Limb (tissue), 2 donors: Measurements from ENCODE around the gene EPC1.
"Not testable (repeated sequence)": the region's sequence is repeated elsewhere in the genome, so short reads cannot be mapped to it uniquely, and the experiment has no call there.

Source experiments
- DNase-seq, 2 donors: peaks; one replicate each; pipeline ENCODE4 v3.0.0-alpha.2; 2016; ENCODE audit errors: extremely low spot score in 2 of 2

Gene EPC1

DNA sequence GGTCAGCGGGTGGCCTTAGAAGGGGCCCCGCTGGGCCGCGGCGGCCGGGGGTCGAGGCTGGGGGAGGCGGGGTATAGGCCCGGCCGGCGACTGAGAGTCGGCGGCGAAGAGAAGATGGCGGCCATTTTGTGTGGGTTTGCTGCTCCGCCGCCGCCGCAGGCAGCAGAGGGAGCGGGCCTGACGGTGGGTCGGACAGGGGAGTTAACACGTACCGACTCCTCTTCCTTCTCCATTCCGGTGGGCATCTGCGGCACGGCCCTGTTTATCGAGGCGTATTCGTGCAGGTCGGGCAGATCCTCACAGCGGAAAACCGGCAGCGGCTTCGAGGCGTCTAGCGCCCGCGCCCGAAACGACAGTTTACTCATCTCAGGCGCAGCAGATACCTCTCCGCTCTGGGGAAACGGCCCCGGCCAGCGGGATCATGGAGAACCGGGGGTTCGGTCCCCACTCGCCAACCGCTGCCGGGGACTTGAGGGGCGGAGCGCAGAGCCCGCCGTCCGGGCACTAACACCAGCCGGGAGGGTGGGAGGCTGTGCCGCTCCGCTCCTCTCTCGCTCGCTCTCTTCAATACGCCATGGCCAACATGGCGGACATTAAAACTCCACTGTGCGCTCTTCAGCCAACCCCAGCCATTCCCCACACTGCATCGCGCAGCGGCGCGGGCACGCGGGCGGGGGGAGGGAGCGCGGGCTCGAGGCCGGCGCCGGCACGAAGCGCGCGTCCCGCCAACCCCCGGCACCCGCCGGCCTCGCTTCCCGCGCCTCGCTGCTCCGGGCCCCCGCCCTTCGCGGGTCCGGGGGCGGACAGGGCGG, at the start of gene EPC1:
TSS of gene EPC1 (minus strand) at position 608 of the 812 bp plus-strand sequence. CDS start at position 365, 243 bp downstream.
- peak; percentile 94 to 95 for DNase-seq

- DNase-seq: peak in 1 of 2 donors; percentile 14
Measured at GRCh38 chr10:32393911-32394310, 47.0 kb upstream of the EPC1 start.

GRCh38 chr10:32392284-32392683, 45.3 kb upstream of the EPC1 start:
- DNase-seq: not testable (repeated sequence)

GRCh38 chr10:32390193-32390592, 43.2 kb upstream of the EPC1 start:
- no peak for DNase-seq

GRCh38 chr10:32388258-32389027, 41.5 kb upstream of the EPC1 start:
- no peak for DNase-seq

- no peak for DNase-seq
Measured at GRCh38 chr10:32386623-32387260, 39.8 kb upstream of the EPC1 start.

DNA sequence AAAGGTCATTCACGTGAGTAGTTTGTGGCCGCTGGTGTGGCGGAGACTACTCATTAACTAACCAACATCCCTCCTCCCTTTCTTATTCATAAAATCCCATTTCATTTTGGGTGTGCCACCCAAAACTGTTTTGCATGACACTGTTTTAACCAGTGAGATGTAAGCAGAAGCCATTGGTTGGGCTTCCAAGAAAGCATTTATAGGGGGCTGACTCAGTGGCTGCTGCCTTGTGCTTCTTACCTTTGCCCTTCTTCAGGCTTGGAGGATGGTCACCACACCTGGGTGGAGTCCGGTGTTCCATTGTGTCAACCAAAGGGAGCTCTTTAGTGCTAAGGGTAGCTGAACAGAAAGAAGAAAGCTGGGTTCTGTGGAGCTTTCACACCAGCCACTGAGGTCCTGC, 37.2 kb upstream of the EPC1 start:
- no peak for DNase-seq

DNA sequence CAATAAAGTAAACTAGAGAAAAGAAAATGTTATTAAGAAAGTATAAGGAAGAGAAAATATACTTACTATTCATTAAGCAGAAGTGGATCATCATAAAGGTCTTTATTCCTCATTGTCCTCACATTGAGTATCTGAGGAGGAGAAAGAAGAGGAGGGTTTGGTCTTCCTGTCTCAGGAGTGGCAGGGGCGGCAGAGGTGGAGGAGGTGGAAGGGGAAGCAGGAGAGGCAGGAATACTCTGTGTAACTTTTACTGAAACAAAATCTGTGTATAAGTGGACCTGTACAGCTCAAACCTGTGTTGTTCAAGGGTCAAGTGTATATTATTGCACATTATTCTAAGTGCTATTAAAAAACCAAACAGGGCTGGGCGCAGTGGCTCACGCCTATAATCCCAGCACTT, 34.2 kb upstream of the EPC1 start:
- no peak for DNase-seq

GRCh38 chr10:32379950-32380551, 33.1 kb upstream of the EPC1 start:
- peak in 1 of 2 donors; percentile 34 for DNase-seq

DNA sequence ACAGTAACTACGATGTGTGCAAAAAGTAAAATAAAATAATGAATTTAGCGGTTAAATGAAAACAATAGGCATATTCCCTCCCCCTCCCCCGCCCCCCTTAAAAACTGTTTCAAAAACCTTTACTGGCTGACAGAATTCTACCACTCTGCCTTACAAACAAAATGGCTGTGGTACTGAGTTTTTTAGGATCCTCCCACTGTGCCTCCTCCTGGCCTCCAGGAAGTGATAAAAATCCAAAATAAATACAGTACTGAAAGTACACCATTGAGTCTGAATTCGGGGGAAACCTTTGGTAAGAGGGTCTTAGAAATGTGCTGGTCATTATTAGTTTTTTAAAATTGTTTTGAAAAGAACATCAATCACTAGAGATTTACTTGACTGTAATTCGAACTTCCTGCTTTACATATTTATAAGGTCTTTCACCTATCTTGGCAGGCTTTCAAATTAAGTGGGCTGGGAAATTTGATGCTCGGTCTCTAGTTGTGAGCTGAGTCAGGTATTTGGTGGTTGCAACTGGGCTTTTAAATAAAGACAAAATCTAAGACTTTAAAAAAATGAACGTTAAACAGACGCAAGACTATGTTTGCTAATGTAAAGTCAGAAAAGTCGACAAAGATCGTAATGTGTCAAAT, 32.5 kb upstream of the EPC1 start:
- DNase-seq: peak; percentile 49 to 88

GRCh38 chr10:32378363-32379317, 31.7 kb upstream of the EPC1 start:
- peak; percentile 92 to 95 for DNase-seq

DNA sequence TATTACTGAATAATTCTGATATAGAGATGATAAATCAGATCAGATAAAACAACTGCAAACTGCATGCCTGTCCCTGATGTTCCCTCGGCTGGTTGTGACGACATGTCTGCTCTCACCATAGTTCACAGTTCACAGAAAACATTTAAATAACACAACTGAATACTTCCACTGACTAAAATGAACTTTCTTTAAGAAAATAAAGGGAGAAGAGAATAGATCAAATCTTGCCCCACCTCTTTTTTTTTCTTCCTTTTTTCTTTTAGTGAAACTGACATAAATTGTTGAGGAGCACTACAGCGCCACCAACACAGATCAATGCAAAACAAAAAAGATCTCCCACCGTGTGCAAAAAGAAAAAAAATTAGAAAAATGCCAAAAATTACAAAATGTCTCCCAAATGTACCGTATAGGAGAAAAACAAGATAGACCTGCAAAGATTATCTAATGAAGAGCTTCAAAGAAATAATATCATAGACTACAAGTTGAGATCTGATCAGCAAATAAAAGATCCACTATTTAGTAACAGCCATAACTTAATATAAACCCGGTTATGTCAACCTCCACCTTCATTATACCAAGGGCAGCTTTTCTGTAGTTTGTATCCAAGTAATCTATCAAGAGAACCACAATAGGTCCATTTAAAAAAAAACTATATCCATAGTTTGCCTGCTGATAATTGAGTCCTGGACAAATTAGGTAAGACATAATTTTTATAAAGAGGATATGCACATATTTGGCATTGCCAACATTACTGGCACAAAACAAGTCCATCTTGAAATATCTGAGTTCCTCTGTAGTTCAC, 30.7 kb upstream of the EPC1 start:
- DNase-seq: peak; percentile 43 to 67

GRCh38 chr10:32376771-32377170, 29.8 kb upstream of the EPC1 start:
- no peak for DNase-seq

DNA sequence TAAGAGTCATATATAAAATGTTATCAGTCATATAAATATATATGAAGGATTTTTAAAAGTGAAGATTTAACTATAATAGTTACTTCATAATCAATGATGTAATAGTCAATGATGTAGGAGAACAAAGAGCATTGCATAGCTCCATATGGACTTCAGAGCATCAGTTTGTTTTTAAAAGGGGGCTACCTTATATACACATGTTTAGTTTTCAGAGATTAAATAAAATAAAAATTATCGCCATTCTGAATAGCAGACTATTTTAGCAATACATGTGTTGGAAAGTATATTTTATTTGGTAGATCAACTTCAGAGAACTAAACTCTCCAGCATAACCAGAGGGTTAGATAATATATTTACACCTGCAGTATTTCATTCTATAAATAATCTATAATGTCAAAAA, 29.1 kb upstream of the EPC1 start:
- peak in 1 of 2 donors; percentile 15 for DNase-seq

GRCh38 chr10:32375631-32376030, 28.7 kb upstream of the EPC1 start:
- DNase-seq: no peak

GRCh38 chr10:32374605-32375004, 27.6 kb upstream of the EPC1 start:
- no peak for DNase-seq

DNA sequence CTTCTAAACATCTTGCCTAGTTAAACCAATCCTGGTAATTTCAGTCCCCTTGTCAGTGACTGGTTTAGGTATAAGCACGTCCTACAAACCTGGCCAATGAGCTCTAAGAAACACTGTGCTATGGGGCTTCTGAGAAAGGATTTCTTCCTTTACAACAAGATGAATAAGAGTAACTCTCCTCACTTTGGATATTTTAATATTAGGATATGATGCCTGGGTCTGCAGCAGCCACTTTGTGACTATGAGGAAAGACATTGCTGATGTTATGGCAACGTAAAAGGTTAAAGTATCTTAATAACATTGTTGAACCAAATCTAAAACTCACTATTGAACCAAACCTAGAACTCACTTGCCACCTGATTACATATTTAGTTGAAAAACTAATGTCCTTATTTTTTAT, 26.5 kb upstream of the EPC1 start:
- no peak for DNase-seq

GRCh38 chr10:32373031-32373430, 26.1 kb upstream of the EPC1 start:
- no peak for DNase-seq
